KMS-11 (cell line): ENCODE measurements around the gene MYRIP.

Source experiments
- H2AFZ ChIP-seq: fragments of 200-600 bp; sonication (generic); 2 replicates; pipeline ENCODE4 v1.6.1; 2016; ENCODE audit warnings: antibody characterized with exemption, mixed run types, low read depth
- H3K27ac ChIP-seq: fragments of 200-600 bp; sonication (generic); 2 replicates; pipeline ENCODE4 v1.6.1; 2016; ENCODE audit warnings: mild to moderate bottlenecking, mixed run types
- H3K27me3 ChIP-seq: fragments of 200-600 bp; sonication (generic); 2 replicates; pipeline ENCODE4 v1.6.1; 2017; ENCODE audit warnings: mild to moderate bottlenecking, low read depth, mixed run types, moderate library complexity; ENCODE audit not compliant: insufficient read depth
- H3K36me3 ChIP-seq: fragments of 200-600 bp; sonication (generic); 2 replicates; pipeline ENCODE4 v1.6.1; 2017; ENCODE audit warnings: mild to moderate bottlenecking, mixed run types; ENCODE audit not compliant: insufficient read depth
- H3K4me1 ChIP-seq: fragments of 200-600 bp; sonication (generic); 2 replicates; pipeline ENCODE4 v1.6.1; 2016; ENCODE audit warnings: mild to moderate bottlenecking, low read depth, mixed run types; ENCODE audit not compliant: poor library complexity, severe bottlenecking
- H3K4me2 ChIP-seq: fragments of 200-600 bp; sonication (generic); 2 replicates; pipeline ENCODE4 v1.7.0; 2016; ENCODE audit warnings: mild to moderate bottlenecking, mixed run types
- H3K4me3 ChIP-seq: fragments of 200-600 bp; sonication (generic); IDR thresholded peaks from 2 replicates; pipeline ENCODE4 v1.6.1; 2017; ENCODE audit warnings: low read depth, low read length, mixed read lengths; ENCODE audit not compliant: insufficient read depth
- H3K79me2 ChIP-seq: fragments of 200-600 bp; sonication (generic); 2 replicates; pipeline ENCODE4 v1.6.1; 2016; ENCODE audit warnings: low read depth, mixed run types; ENCODE audit not compliant: insufficient read depth
- H3K9ac ChIP-seq: fragments of 200-600 bp; sonication (generic); 2 replicates; pipeline ENCODE4 v1.6.1; 2016; ENCODE audit warnings: mild to moderate bottlenecking, mixed run types
- H4K20me1 ChIP-seq: fragments of 200-600 bp; sonication (generic); 2 replicates; pipeline ENCODE4 v1.6.1; 2016; ENCODE audit warnings: mild to moderate bottlenecking, mixed run types; ENCODE audit not compliant: insufficient read depth
- TF ChIP-seq, protein P1 (sequence below): fragments of 200-600 bp; sonication (generic); conservative IDR thresholded peaks from 2 replicates; pipeline ENCODE4 v1.6.1; 2017; ENCODE audit warnings: low read depth, mild to moderate bottlenecking, antibody characterized with exemption, low read length, moderate library complexity, mixed read lengths

Gene MYRIP

DNA sequence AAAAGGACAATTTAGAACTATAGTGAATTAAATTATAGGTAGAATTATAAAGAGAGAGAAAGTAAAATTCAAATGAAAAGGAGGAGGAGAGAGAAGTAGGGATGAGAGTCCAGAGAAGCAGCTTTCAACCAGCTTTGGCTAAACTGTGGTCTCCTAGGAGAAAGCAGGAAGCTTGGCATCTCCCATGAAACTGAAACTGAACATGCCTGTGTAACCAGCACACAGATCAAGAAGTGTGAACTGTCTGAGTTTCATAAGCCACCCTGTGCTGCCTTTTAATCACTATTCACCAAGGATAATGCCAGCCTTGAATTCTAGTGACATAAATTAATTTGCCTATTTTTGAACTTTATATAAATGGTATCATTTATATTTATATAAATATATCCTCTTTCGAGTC lies 128.5 kb downstream of the MYRIP start:
- Histone ChIP-seq H3K27me3 (no peaks in the 10 kb centered on the region), H4K20me1 (no peaks in the 10 kb centered on the region), H3K4me3 (no peak overlapping the region), H3K4me2 (no peak overlapping the region), H2AFZ (no peak overlapping the region), H3K9ac (no peak overlapping the region), H3K36me3 (no peaks in the 10 kb centered on the region), H3K79me2 (no peaks in the 10 kb centered on the region), H3K27ac (no peak overlapping the region), H3K4me1 (peaks cover 5% of the 10 kb centered on the region)
- TF ChIP-seq, protein P1, sequence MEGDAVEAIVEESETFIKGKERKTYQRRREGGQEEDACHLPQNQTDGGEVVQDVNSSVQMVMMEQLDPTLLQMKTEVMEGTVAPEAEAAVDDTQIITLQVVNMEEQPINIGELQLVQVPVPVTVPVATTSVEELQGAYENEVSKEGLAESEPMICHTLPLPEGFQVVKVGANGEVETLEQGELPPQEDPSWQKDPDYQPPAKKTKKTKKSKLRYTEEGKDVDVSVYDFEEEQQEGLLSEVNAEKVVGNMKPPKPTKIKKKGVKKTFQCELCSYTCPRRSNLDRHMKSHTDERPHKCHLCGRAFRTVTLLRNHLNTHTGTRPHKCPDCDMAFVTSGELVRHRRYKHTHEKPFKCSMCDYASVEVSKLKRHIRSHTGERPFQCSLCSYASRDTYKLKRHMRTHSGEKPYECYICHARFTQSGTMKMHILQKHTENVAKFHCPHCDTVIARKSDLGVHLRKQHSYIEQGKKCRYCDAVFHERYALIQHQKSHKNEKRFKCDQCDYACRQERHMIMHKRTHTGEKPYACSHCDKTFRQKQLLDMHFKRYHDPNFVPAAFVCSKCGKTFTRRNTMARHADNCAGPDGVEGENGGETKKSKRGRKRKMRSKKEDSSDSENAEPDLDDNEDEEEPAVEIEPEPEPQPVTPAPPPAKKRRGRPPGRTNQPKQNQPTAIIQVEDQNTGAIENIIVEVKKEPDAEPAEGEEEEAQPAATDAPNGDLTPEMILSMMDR, result no peak

DNA sequence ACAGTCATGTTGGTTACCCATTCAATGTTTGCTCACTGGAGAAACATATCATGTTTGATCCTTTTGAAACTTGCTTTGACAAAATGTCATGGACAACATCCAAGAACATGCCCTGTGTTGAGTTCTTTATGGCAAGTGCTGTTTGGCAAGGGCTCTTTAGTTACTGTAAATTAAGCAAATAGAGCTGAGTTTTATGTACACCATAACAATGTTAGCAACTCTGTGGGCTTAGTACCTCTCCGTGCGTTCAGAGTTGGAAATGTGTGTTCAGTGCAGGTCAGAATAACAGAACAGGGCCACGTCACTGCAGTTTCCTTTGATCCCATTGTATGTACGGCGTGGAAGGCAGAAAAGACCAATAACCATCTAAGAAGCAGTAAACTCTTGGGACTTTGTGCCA lies 132.5 kb downstream of the MYRIP start:
- H2AFZ ChIP-seq, result no peak overlapping the region
- no peak overlapping the region for H3K27ac ChIP-seq
- no peaks in the 10 kb centered on the region for H3K36me3 ChIP-seq
- H3K4me2 ChIP-seq, result no peak overlapping the region
- H3K79me2 ChIP-seq, result no peaks in the 10 kb centered on the region
- H3K27me3 ChIP-seq, result no peaks in the 10 kb centered on the region
- no peaks in the 10 kb centered on the region for H4K20me1 ChIP-seq
- H3K4me1 ChIP-seq, result peaks cover 5% of the 10 kb centered on the region
- no peak overlapping the region for H3K4me3 ChIP-seq
- TF ChIP-seq, protein P1, result no peak
- H3K9ac ChIP-seq, result no peak overlapping the region

DNA sequence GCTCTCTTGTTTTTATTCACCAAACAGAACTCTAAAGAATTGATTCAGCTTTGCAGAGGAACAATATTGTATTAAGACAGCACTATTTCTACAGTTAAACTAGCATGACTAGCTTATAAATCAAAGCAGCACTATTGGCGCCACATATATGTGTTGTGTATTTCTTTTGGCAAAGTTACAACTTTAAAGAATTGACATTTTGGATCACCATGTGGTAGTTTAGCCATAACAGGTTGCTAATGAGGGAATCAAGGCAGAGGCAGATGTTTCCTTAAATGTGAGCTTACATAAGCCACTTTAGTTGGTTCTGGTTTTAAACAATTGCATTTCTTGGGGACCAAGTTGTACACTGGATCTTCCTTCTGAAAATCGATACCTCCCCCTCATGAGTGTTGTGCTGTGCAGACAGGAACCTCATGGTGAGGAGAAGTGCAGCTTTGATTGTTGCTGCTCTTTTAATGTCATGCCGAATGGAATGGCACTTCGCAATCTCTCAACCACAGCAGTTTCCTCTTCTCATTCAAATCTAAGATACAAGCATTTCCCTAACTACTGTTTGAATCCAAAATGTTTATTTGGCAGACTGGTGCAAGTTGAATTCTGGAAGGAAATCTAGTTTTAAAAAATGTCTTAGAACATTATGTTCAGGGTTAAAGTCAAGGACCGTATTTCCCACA lies 151.2 kb downstream of the MYRIP start:
- H3K4me2 ChIP-seq, result no peak overlapping the region
- H4K20me1 ChIP-seq, result no peaks in the 10 kb centered on the region
- H3K27me3 ChIP-seq, result no peaks in the 10 kb centered on the region
- H3K9ac ChIP-seq, result no peak overlapping the region
- H3K4me1 ChIP-seq, result no peaks in the 10 kb centered on the region
- H3K79me2 ChIP-seq, result no peaks in the 10 kb centered on the region
- TF ChIP-seq, protein P1, result no peak
- H3K27ac ChIP-seq, result no peak overlapping the region
- H2AFZ ChIP-seq, result no peak overlapping the region
- no peak overlapping the region for H3K4me3 ChIP-seq
- H3K36me3 ChIP-seq, result no peaks in the 10 kb centered on the region

DNA sequence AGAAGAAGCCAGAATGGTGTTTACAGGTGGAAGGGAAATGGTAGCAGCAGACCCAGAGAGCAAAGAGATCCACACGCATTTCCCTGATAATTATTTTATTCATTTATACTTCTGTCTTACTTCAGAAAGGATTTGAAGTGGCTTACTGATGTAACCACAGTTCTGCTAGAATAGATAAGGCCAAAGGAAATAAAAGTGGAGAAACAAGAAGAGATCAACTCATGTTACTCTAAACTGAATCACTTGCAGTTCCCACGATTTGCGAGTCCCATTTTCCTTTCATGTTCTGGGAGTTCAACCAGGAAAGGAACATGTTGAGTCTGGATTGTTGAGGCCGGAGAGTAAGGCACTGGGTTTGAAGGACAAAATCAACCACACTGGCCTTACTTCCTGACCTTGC lies 151.8 kb downstream of the MYRIP start:
- TF ChIP-seq, protein P1, result no peak
- Histone ChIP-seq H3K79me2 (no peaks in the 10 kb centered on the region), H3K9ac (no peak overlapping the region), H3K4me3 (no peak overlapping the region), H3K36me3 (no peaks in the 10 kb centered on the region), H2AFZ (no peak overlapping the region), H3K27ac (no peak overlapping the region), H4K20me1 (no peaks in the 10 kb centered on the region), H3K4me1 (no peaks in the 10 kb centered on the region), H3K4me2 (no peak overlapping the region), H3K27me3 (no peaks in the 10 kb centered on the region)
